Keratinocyte (primary cell): ENCODE measurements around the gene ZNF862. TPM values are rescaled to one million over a fixed set of nuclear protein-coding genes. Genes with fewer than 3 reads are reported as not detected.

Experiments used
- DNase-seq: peaks from one replicate; pipeline ENCODE4 v3.0.0-alpha.2; 2011; ENCODE audit warnings: low read depth, missing footprints, low spot score
- FAIRE-seq: peaks from 2 replicates; lab custom pipeline; 2011; peaks lifted over from hg19 to GRCh38; lab: Jason Lieb, UNC
- H2AFZ ChIP-seq: 2 replicates; pipeline ENCODE4 v1.6.0; 2012; ENCODE audit warnings: low read length, control low read depth, inconsistent platforms; ENCODE audit not compliant: control insufficient read depth
- H3K27ac ChIP-seq: 2 replicates; pipeline ENCODE4 v1.5.1; 2011; ENCODE audit warnings: low read length; ENCODE audit not compliant: control insufficient read depth, insufficient read depth
- H3K27me3 ChIP-seq: 3 replicates; pipeline ENCODE4 v1.6.0; 2011; ENCODE audit warnings: low read length; ENCODE audit not compliant: control insufficient read depth, insufficient read depth; ENCODE audit errors: extremely low read depth
- H3K36me3 ChIP-seq, 2 experiments: 2 replicates in 1 of 2; 3 replicates in 1 of 2; pipeline ENCODE4 v1.5.1; 2011; ENCODE audit warnings: low read length in 2 of 2, mild to moderate bottlenecking in 1 of 2; ENCODE audit not compliant: control insufficient read depth in 2 of 2, insufficient read depth in 2 of 2; ENCODE audit errors: extremely low read depth in 1 of 2
- H3K4me1 ChIP-seq: 3 replicates; pipeline ENCODE4 v1.5.1; 2011; ENCODE audit warnings: low read length; ENCODE audit not compliant: control insufficient read depth, insufficient read depth; ENCODE audit errors: extremely low read depth
- H3K4me2 ChIP-seq: 3 replicates; pipeline ENCODE4 v1.6.0; 2011; ENCODE audit warnings: low read depth, low read length; ENCODE audit not compliant: control insufficient read depth, insufficient read depth; ENCODE audit errors: extremely low read depth
- H3K4me3 ChIP-seq, 3 experiments: fragments of 200-600 bp in 1 of 3; sonication (generic) in 1 of 3; 2 replicates in 2 of 3; 3 replicates in 1 of 3; pipeline ENCODE4 v1.5.1; 2011 to 2016; ENCODE audit warnings: low read length in 3 of 3, mild to moderate bottlenecking in 3 of 3, control low read depth in 2 of 3, inconsistent platforms in 1 of 3, low read depth in 1 of 3, mixed read lengths in 1 of 3, mixed run types in 1 of 3, moderate library complexity in 1 of 3; ENCODE audit not compliant: control insufficient read depth in 2 of 3, insufficient read depth in 2 of 3; ENCODE audit errors: extremely low read depth in 1 of 3
- H3K79me2 ChIP-seq: 2 replicates; pipeline ENCODE4 v1.6.0; 2012; ENCODE audit warnings: low read length; ENCODE audit not compliant: control insufficient read depth, insufficient read depth
- H3K9ac ChIP-seq: 3 replicates; pipeline ENCODE4 v1.6.0; 2011; ENCODE audit warnings: low read length; ENCODE audit not compliant: control insufficient read depth, insufficient read depth; ENCODE audit errors: extremely low read depth
- H3K9me1 ChIP-seq: 3 replicates; pipeline ENCODE4 v1.6.0; 2011; ENCODE audit warnings: low read length; ENCODE audit not compliant: control insufficient read depth, insufficient read depth; ENCODE audit errors: extremely low read depth
- H3K9me3 ChIP-seq: 2 replicates; pipeline ENCODE4 v1.5.1; 2012; ENCODE audit warnings: low read depth, low read length; ENCODE audit not compliant: control insufficient read depth
- H4K20me1 ChIP-seq: 3 replicates; pipeline ENCODE4 v1.6.0; 2011; ENCODE audit warnings: low read length; ENCODE audit not compliant: control insufficient read depth, insufficient read depth; ENCODE audit errors: extremely low read depth
- EZH2 ChIP-seq: IDR thresholded peaks from one replicate; pipeline ENCODE4 v1.6.1; 2012; ENCODE audit warnings: inconsistent platforms, mild to moderate bottlenecking, low read length, moderate library complexity
- dilution Hi-C: fragments of 300-500 bp; cut with MboI; formaldehyde crosslinking; loops from one replicate; pipeline ENCODE4 v1.7.0; 2020; ENCODE audit warnings: low sequenced_read_pairs; ENCODE audit not compliant: extremely low pct_ligation_motif_present
- polyA plus RNA-seq, 5 experiments: library from polyadenylated mRNA; depleted of rRNA in 3 of 5; stranded (reverse) in 3 of 5; stranded (forward) in 1 of 5; unstranded in 1 of 5; fragments of >200 nt; gene quantifications; 1 replicate in 1 of 5; 2 replicates in 3 of 5; 3 replicates in 1 of 5; pipeline versions ENCODE4 v1.2.1 to v1.2.3, GENCODE V29; 2011 to 2012; ENCODE audit warnings: missing spikeins in 2 of 5, low read depth in 1 of 5, low replicate concordance in 1 of 5
- TF ChIP-seq, protein P1 (sequence below), 3 experiments: IDR thresholded peaks in 1 of 3; conservative IDR thresholded peaks in 1 of 3; optimal IDR thresholded peaks in 1 of 3; 2 replicates in 2 of 3; 3 replicates in 1 of 3; pipeline versions ENCODE3 to v1.5.1; 2011; ENCODE audit warnings: low read length in 3 of 3, mild to moderate bottlenecking in 3 of 3, moderate library complexity in 2 of 3, control low read depth in 1 of 3, inconsistent platforms in 1 of 3; ENCODE audit not compliant: insufficient read depth in 2 of 3; ENCODE audit errors: extremely low read depth in 1 of 3

Gene ZNF862
- polyA plus RNA-seq, 1 donor (not counting 4 experiments of a cell fraction or from before 2014, with no cell fraction given), result 10.1 TPM

DNA sequence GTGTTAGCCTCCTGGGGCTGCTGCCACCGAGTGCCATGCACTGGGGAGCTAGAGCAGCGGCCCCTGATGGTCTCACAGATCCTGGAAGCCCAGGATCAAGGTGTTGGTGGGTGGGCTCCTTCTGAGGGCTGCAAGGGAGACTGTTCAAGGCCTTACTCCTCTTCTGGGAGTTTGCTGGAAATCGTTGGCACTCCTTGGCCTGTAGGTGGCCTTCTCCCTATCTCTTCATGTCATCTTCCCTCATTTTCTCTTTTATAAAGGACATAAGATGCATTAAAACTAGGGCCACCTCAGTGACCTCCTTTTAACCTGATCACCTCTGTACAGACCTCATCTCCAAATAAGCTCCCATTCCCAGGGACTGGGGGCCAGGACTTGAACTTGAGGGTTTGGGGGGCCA lies 27.0 kb upstream of the ZNF862 start:
- Histone ChIP-seq H3K79me2 (no peaks in the 10 kb centered on the region), H3K27me3 (no peaks in the 10 kb centered on the region), H4K20me1 (no peaks in the 10 kb centered on the region), H3K4me1 (no peaks in the 10 kb centered on the region), H3K9ac (no peak overlapping the region), H2AFZ (no peak overlapping the region), H3K9me1 (no peaks in the 10 kb centered on the region), H3K9me3 (no peaks in the 10 kb centered on the region), H3K36me3 (no peaks in the 10 kb centered on the region), H3K4me2 (no peak overlapping the region), H3K27ac (no peak overlapping the region), H3K4me3 (no peak overlapping the region)
- TF ChIP-seq, protein P1, sequence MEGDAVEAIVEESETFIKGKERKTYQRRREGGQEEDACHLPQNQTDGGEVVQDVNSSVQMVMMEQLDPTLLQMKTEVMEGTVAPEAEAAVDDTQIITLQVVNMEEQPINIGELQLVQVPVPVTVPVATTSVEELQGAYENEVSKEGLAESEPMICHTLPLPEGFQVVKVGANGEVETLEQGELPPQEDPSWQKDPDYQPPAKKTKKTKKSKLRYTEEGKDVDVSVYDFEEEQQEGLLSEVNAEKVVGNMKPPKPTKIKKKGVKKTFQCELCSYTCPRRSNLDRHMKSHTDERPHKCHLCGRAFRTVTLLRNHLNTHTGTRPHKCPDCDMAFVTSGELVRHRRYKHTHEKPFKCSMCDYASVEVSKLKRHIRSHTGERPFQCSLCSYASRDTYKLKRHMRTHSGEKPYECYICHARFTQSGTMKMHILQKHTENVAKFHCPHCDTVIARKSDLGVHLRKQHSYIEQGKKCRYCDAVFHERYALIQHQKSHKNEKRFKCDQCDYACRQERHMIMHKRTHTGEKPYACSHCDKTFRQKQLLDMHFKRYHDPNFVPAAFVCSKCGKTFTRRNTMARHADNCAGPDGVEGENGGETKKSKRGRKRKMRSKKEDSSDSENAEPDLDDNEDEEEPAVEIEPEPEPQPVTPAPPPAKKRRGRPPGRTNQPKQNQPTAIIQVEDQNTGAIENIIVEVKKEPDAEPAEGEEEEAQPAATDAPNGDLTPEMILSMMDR (optimal IDR thresholded peaks at IDR 0.05 in 1 of 3, IDR thresholded peaks at IDR 0.05 in 1 of 3, conservative IDR thresholded peaks at IDR 0.05 in 1 of 3; ENCODE audit: extremely low read depth in 1 of 3, insufficient read depth in 2 of 3, low read length in 3 of 3), result peak; percentile 19 to 55 (median 29)
- TF ChIP-seq EZH2, result no peak
- FAIRE-seq, result no peak
- dilution Hi-C loops, result no loop called here
- DNase-seq, result no peak

DNA sequence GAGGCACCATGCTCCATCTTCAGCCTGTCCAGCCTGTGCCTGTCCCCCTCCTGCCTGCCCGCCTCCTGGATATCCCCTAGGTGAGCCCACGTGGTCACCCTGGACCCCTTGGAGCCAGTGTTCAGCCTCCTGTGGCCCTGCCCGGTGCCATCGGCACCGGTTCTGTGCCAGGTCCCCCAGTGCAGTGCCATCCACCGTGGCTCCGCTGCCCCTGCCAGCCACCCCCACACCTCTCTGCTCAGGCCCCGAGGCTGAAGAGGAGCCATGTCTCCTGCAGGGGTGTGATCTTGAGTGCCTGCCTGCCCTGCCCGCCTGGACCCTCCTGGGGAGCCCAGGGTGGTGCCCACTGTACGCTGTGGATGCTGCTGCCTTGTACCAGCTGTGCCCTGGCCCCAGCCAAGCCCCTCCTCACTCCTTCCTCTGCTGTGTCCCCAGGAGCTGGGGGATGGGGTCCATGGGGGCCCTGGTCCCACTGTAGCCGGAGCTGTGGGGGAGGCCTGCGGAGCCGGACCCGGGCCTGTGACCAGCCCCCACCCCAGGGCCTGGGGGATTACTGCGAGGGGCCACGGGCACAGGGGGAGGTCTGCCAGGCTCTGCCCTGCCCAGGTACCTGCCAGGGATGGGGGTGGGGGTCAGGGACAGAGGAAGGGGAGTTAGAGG lies 26.2 kb upstream of the ZNF862 start:
- TF ChIP-seq, protein P1 (optimal IDR thresholded peaks at IDR 0.05 in 1 of 3, IDR thresholded peaks at IDR 0.05 in 1 of 3, conservative IDR thresholded peaks at IDR 0.05 in 1 of 3; ENCODE audit: extremely low read depth in 1 of 3, insufficient read depth in 2 of 3, low read length in 3 of 3), result no peak
- no peak for TF ChIP-seq EZH2
- H4K20me1 ChIP-seq, result no peaks in the 10 kb centered on the region
- H3K9ac ChIP-seq, result no peak overlapping the region
- H3K9me1 ChIP-seq, result no peaks in the 10 kb centered on the region
- no peaks in the 10 kb centered on the region for H3K9me3 ChIP-seq
- H3K27me3 ChIP-seq, result no peaks in the 10 kb centered on the region
- H3K4me1 ChIP-seq, result no peaks in the 10 kb centered on the region
- H3K79me2 ChIP-seq, result no peaks in the 10 kb centered on the region
- H3K27ac ChIP-seq, result no peak overlapping the region
- H3K4me3 ChIP-seq, result no peak overlapping the region
- no peaks in the 10 kb centered on the region for H3K36me3 ChIP-seq
- no peak for DNase-seq
- H2AFZ ChIP-seq, result no peak overlapping the region
- no peak overlapping the region for H3K4me2 ChIP-seq
- FAIRE-seq, result no peak
- dilution Hi-C loops, result no loop called here
